CD14-positive monocyte (primary cell): Measurements from ENCODE around the gene CSPG4. TPM values are rescaled to one million over a fixed set of nuclear protein-coding genes. Genes with fewer than 3 reads are reported as not detected.

Experiments used
- DNase-seq, 3 donors: peaks; one replicate each; pipeline ENCODE4 v3.0.0-alpha.2; 2011 to 2022
- H2AFZ ChIP-seq: 2 replicates; pipeline ENCODE4 v1.6.0; 2012; ENCODE audit warnings: mild to moderate bottlenecking, low read depth, low read length, inconsistent platforms; ENCODE audit not compliant: insufficient read depth, poor library complexity, severe bottlenecking
- H3K27ac ChIP-seq, 2 donors: 1 replicate in 1 of 2; 2 replicates in 1 of 2; pipeline ENCODE4 v1.5.1; 2012 to 2013; ENCODE audit warnings: low read length in 2 of 2, control low read depth in 1 of 2, inconsistent platforms in 1 of 2, low read depth in 1 of 2, mild to moderate bottlenecking in 1 of 2
- H3K27me3 ChIP-seq, 2 donors: one replicate each; pipeline versions ENCODE4 v1.6.0 to v1.6.1; 2011 to 2013; ENCODE audit warnings: low read length in 2 of 2; ENCODE audit not compliant: control insufficient read depth in 2 of 2, insufficient read depth in 2 of 2
- H3K36me3 ChIP-seq, 2 donors: replicated peaks in 1 of 2; 1 replicate in 1 of 2; 2 replicates in 1 of 2; pipeline versions ENCODE4 v1.5.1 to v1.6.1; 2012 to 2013; ENCODE audit warnings: low read length in 2 of 2, control low read depth in 1 of 2, inconsistent platforms in 1 of 2, mild to moderate bottlenecking in 1 of 2; ENCODE audit not compliant: insufficient read depth in 2 of 2, control insufficient read depth in 1 of 2
- H3K4me1 ChIP-seq, 2 donors: 1 replicate in 1 of 2; 2 replicates in 1 of 2; pipeline versions ENCODE4 v1.5.1 to v1.6.1; 2012 to 2013; ENCODE audit warnings: low read length in 2 of 2, control low read depth in 1 of 2, inconsistent platforms in 1 of 2, mild to moderate bottlenecking in 1 of 2, moderate library complexity in 1 of 2; ENCODE audit not compliant: insufficient read depth in 2 of 2, control insufficient read depth in 1 of 2
- H3K4me2 ChIP-seq: replicated peaks from 2 replicates; pipeline ENCODE3; 2012; ENCODE audit warnings: low read length, moderate library complexity, mild to moderate bottlenecking; ENCODE audit not compliant: poor library complexity, severe bottlenecking; ENCODE audit errors: extremely low read depth
- H3K4me3 ChIP-seq, 3 experiments: fragments of 200-600 bp in 1 of 3; sonication (generic) in 1 of 3; replicated peaks in 1 of 3; 1 replicate in 2 of 3; 2 replicates in 1 of 3; pipeline ENCODE4 v1.5.1; 2011 to 2013; ENCODE audit warnings: low read length in 3 of 3, mild to moderate bottlenecking in 3 of 3, control low read depth in 2 of 3, low read depth in 2 of 3, inconsistent platforms in 1 of 3, moderate library complexity in 1 of 3
- H3K79me2 ChIP-seq: 2 replicates; pipeline ENCODE4 v1.6.0; 2012; ENCODE audit warnings: mild to moderate bottlenecking, control low read depth, inconsistent platforms, low read length, moderate library complexity; ENCODE audit not compliant: insufficient read depth
- H3K9ac ChIP-seq: 2 replicates; pipeline ENCODE4 v1.6.0; 2017; ENCODE audit warnings: low read length, mild to moderate bottlenecking; ENCODE audit not compliant: insufficient read depth, poor library complexity, severe bottlenecking
- H3K9me3 ChIP-seq, 2 donors: replicated peaks in 1 of 2; 1 replicate in 1 of 2; 2 replicates in 1 of 2; pipeline versions ENCODE4 v1.5.1 to v1.6.1; 2012 to 2013; ENCODE audit warnings: low read length in 2 of 2, control low read depth in 1 of 2; ENCODE audit not compliant: control insufficient read depth in 1 of 2, insufficient read depth in 1 of 2
- H4K20me1 ChIP-seq: 2 replicates; pipeline ENCODE4 v1.6.0; 2012; ENCODE audit warnings: mild to moderate bottlenecking, low read length, control low read depth, moderate library complexity; ENCODE audit not compliant: insufficient read depth
- H3K27ac Mint-ChIP-seq, 7 donors: one replicate each; pipeline ENCODE4 v1.8.0; 2020; ENCODE audit warnings: mild to moderate bottlenecking in 7 of 7, mixed read lengths in 7 of 7, moderate library complexity in 6 of 7, inconsistent platforms in 2 of 7
- H3K27me3 Mint-ChIP-seq, 3 donors: one replicate each; pipeline ENCODE4 v1.8.0; 2021 to 2022; ENCODE audit warnings: low read depth in 3 of 3, mild to moderate bottlenecking in 3 of 3, mixed read lengths in 3 of 3, moderate library complexity in 3 of 3, inconsistent platforms in 1 of 3
- H3K36me3 Mint-ChIP-seq, 2 donors: one replicate each; pipeline ENCODE4 v1.8.0; 2020; ENCODE audit warnings: mixed read lengths in 2 of 2, inconsistent platforms in 1 of 2, mild to moderate bottlenecking in 1 of 2
- H3K4me1 Mint-ChIP-seq: one replicate; pipeline ENCODE4 v1.8.0; 2020; ENCODE audit warnings: mild to moderate bottlenecking, mixed read lengths
- H3K4me3 Mint-ChIP-seq, 2 donors: one replicate each; pipeline ENCODE4 v1.8.0; 2020; ENCODE audit warnings: mild to moderate bottlenecking in 2 of 2, mixed read lengths in 2 of 2, moderate library complexity in 1 of 2
- H3K9me3 Mint-ChIP-seq, 7 donors: one replicate each; pipeline ENCODE4 v1.8.0; 2020 to 2022; ENCODE audit warnings: mixed read lengths in 7 of 7, mild to moderate bottlenecking in 6 of 7, moderate library complexity in 6 of 7, inconsistent platforms in 2 of 7
- CTCF ChIP-seq: fragments of 200-600 bp; IDR thresholded peaks from one replicate; pipeline ENCODE4 v1.8.0; 2022; ENCODE audit warnings: antibody characterized with exemption, mild to moderate bottlenecking
- WGBS: methylation state at CpG from one replicate; pipeline ENCODE4 v1.1.5; 2013; ENCODE audit warnings: missing lambda C conversion rate; ENCODE audit not compliant: insufficient coverage; 5-methylcytosine and 5-hydroxymethylcytosine counted together
- intact Hi-C, 2 donors: fragments of 100-400 bp; cut with micrococcal nuclease; formaldehyde crosslinking; loops; one replicate each; pipeline versions ENCODE4 v1.15.0 to v1.15.1; 2023
- polyA plus RNA-seq, 3 donors: library from polyadenylated mRNA; depleted of rRNA in 1 of 3; unstranded in 2 of 3; stranded (reverse) in 1 of 3; fragments of 300-500 nt in 2 of 3; fragments of >200 nt in 1 of 3; fragmentation: Illumina TruSeq in 2 of 3; gene quantifications; 1 replicate in 2 of 3; 2 replicates in 1 of 3; pipeline ENCODE4 v1.2.3, GENCODE V29; 2012 to 2021

The CSPG4 gene
- polyA plus RNA-seq, 3 donors, result not detected

GRCh38 chr15:75729326-75730069, 16.9 kb upstream of the CSPG4 start:
- H3K4me1 Mint-ChIP-seq, result peaks cover 23% of the 10 kb centered on the region
- Histone ChIP-seq H2AFZ (no peak overlapping the region), H3K9ac (no peak overlapping the region), H4K20me1 (no peaks in the 10 kb centered on the region), H3K27me3 (peaks cover 0 to 7% of the 10 kb centered on the region in 2 donors), H3K27ac (no peak overlapping the region), H3K36me3 (no peaks in the 10 kb centered on the region), H3K79me2 (no peaks in the 10 kb centered on the region), H3K4me2 (no peak overlapping the region), H3K4me3 (no peak overlapping the region), H3K4me1 (peaks cover 15 to 19% of the 10 kb centered on the region in 2 donors), H3K9me3 (no peaks in the 10 kb centered on the region)
- 71% methylated on average over 9 of the region's 10 CpGs for WGBS
- DNase-seq, result no peak
- no peak overlapping the region for H3K27ac Mint-ChIP-seq
- peaks cover 20 to 42% (median 22%) of the 10 kb centered on the region in 3 donors for H3K27me3 Mint-ChIP-seq
- no peak overlapping the region for H3K4me3 Mint-ChIP-seq
- no peaks in the 10 kb centered on the region for H3K36me3 Mint-ChIP-seq
- intact Hi-C loops, result loop anchor here (5.0 kb wide), 2 partner anchors 42 to 73 kb away; no protein-coding TSS in a partner anchor
- TF ChIP-seq CTCF, result no peak
- peaks cover 0 to 3% (median 0%) of the 10 kb centered on the region in 7 donors for H3K9me3 Mint-ChIP-seq

GRCh38 chr15:75727851-75728715, 15.4 kb upstream of the CSPG4 start:
- no peaks in the 10 kb centered on the region for H3K9me3 ChIP-seq
- H2AFZ ChIP-seq, result no peak overlapping the region
- H3K27me3 ChIP-seq, result peaks cover 0 to 7% of the 10 kb centered on the region in 2 donors
- no peak overlapping the region for H3K9ac ChIP-seq
- Mint-ChIP-seq H3K9me3 (peaks cover 0 to 3% (median 0%) of the 10 kb centered on the region in 7 donors), H3K27me3 (peaks cover 20 to 44% (median 22%) of the 10 kb centered on the region in 3 donors), H3K36me3 (no peaks in the 10 kb centered on the region), H3K4me1 (peaks cover 30% of the 10 kb centered on the region), H3K27ac (peak overlapping the region in 4 of 7 donors; percentile 57 to 63 (median 60)), H3K4me3 (peak overlapping the region in 1 of 2 donors; percentile 63)
- H3K36me3 ChIP-seq, result no peaks in the 10 kb centered on the region
- no peak overlapping the region for H3K27ac ChIP-seq
- peak; percentile 51 to 68 (median 63) for DNase-seq
- H3K79me2 ChIP-seq, result no peaks in the 10 kb centered on the region
- no peaks in the 10 kb centered on the region for H4K20me1 ChIP-seq
- peak; percentile 73 for TF ChIP-seq CTCF
- H3K4me1 ChIP-seq, result peaks cover 15 to 19% of the 10 kb centered on the region in 2 donors
- 60% methylated on average over 12 of the region's 17 CpGs for WGBS
- intact Hi-C loops, result loop anchor here (5.0 kb wide), 1 partner anchor 74 kb away; no protein-coding TSS in a partner anchor
- no peak overlapping the region for H3K4me3 ChIP-seq
- H3K4me2 ChIP-seq, result no peak overlapping the region
